Measurements from ENCODE around the gene TMEM26. TPM values are rescaled to one million over a fixed set of nuclear protein-coding genes. Genes with fewer than 3 reads are reported as not detected.

TMEM26 gene
- total and polyA plus RNA-seq, 2 of the 8 experiments (the other 6 are each of a cell fraction or from before 2014, with no cell fraction given), result 1.6 to 2.8 TPM

DNA sequence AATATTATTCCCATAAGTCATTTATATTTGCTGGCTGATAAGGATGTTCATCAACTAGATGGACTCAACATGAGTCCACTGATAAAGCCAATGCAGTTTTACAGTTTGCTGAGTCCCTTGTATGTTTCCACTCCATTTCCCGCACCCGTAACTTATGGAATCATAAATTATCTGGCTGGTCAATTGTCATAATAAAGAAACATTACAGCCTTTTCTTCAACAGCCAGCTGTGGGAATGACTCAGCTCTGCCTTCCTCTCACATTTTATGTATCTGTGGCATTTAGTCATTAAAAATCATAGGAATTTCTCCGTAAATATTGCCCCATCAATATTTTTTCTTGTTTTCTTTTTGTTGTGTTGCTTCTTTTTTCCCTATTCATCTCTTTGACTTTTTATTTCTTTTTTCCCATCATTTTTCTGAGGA is 22.3 kb upstream of the TMEM26 start:
- no peaks in the 10 kb centered on the region for H3K4me1 ChIP-seq (replicated peaks in 1 of 4; ENCODE audit: control insufficient read depth in 3 of 4, insufficient read depth in 4 of 4, low read length in 3 of 4)
- no peaks in the 10 kb centered on the region for H3K79me1 ChIP-seq (ENCODE audit: low read depth, low read length)
- no peak overlapping the region for H3K4ac ChIP-seq (replicated peaks; ENCODE audit: insufficient read length, low read depth, low read length)
- no peaks in the 10 kb centered on the region; a peak in 1 of 8 replicates for H3K36me3 ChIP-seq (ENCODE audit: control insufficient read depth in 2 of 4, insufficient read depth in 4 of 4, low read length in 3 of 4)
- no peak overlapping the region for H2BK120ac ChIP-seq (replicated peaks; ENCODE audit: low read depth, low read length)
- no peak overlapping the region for H3K23ac ChIP-seq (ENCODE audit: insufficient read length)
- H3K27me3 ChIP-seq (replicated peaks in 1 of 4; ENCODE audit: control insufficient read depth in 3 of 4, extremely low read depth in 1 of 4, insufficient read depth in 3 of 4, low read length in 3 of 4), result no peaks in the 10 kb centered on the region
- H3K56ac ChIP-seq (replicated peaks; ENCODE audit: insufficient read length, low read depth, low read length), result no peak overlapping the region
- TF ChIP-seq SAP30 (IDR thresholded peaks at IDR 0.05; ENCODE audit: insufficient read depth, insufficient replicate concordance, low read length) (no peak), RBBP5 (IDR thresholded peaks at IDR 0.05; ENCODE audit: borderline replicate concordance, low read depth, low read length) (no peak), SIN3A (conservative IDR thresholded peaks at IDR 0.05 in 1 of 2, IDR thresholded peaks at IDR 0.05 in 1 of 2; ENCODE audit: low read depth in 1 of 2, low read length in 2 of 2) (no peak), KDM5A (IDR thresholded peaks at IDR 0.05; ENCODE audit: low read length) (no peak), TAF1 (IDR thresholded peaks at IDR 0.05; ENCODE audit: low read depth, low read length) (no peak), POLR2A (IDR thresholded peaks at IDR 0.05; ENCODE audit: control extremely low read depth in 1 of 2, low read depth in 2 of 2, low read length in 2 of 2) (no peak), SP1 (IDR thresholded peaks at IDR 0.05; ENCODE audit: low read depth, low read length) (no peak), HDAC2 (IDR thresholded peaks at IDR 0.05; ENCODE audit: borderline replicate concordance in 1 of 2, low read depth in 2 of 2, low read length in 2 of 2) (no peak), TCF12 (IDR thresholded peaks at IDR 0.05; ENCODE audit: low read depth, low read length) (no peak), EP300 (IDR thresholded peaks at IDR 0.05; ENCODE audit: borderline replicate concordance in 1 of 2, low read depth in 2 of 2, low read length in 2 of 2) (no peak), CBX5 (IDR thresholded peaks at IDR 0.05; ENCODE audit: low read depth, low read length) (no peak), NRF1 (IDR thresholded peaks at IDR 0.05; ENCODE audit: low read depth, low read length) (no peak), BRCA1 (IDR thresholded peaks at IDR 0.05; ENCODE audit: low read depth, low read length) (no peak)
- no peak overlapping the region for H4K8ac ChIP-seq (ENCODE audit: extremely low read depth, insufficient read depth, low read length)
- DNase-seq (ENCODE audit: low read depth in 1 of 2, low spot score in 2 of 2), result no peak
- H3K79me2 ChIP-seq (ENCODE audit: control insufficient read depth in 1 of 2, insufficient read depth in 2 of 2, low read length in 2 of 2), result no peaks in the 10 kb centered on the region
- no peak overlapping the region for H2AFZ ChIP-seq (ENCODE audit: low read length)
- POLR2A ChIA-PET (ENCODE audit: partially characterized antibody), result no interaction called here
- no peak overlapping the region for H2BK12ac ChIP-seq (ENCODE audit: low read depth, low read length)
- H3K23me2 ChIP-seq (ENCODE audit: low read depth, low read length), result no peaks in the 10 kb centered on the region
- no peak overlapping the region for H2BK5ac ChIP-seq (ENCODE audit: low read depth, low read length)
- no peak overlapping the region for H3K4me2 ChIP-seq (ENCODE audit: insufficient read depth in 1 of 2, low read depth in 2 of 2, low read length in 2 of 2)
- no peak overlapping the region for H3K4me3 ChIP-seq (ENCODE audit: extremely low read depth in 1 of 4, insufficient read depth in 2 of 4, low read depth in 3 of 4, low read length in 4 of 4)
- no peak overlapping the region for H3K14ac ChIP-seq (ENCODE audit: insufficient read length)
- CTCF ChIA-PET (ENCODE audit: partially characterized antibody), result interaction anchor here (1.1 kb wide), 1 partner anchor 204 kb away, joined by 3 read pairs; no protein-coding TSS in a partner anchor
- no peak overlapping the region for H2BK15ac ChIP-seq (ENCODE audit: low read length)
- no peak overlapping the region for H4K91ac ChIP-seq (replicated peaks; ENCODE audit: insufficient read length, low read length)
- 97% methylated on average over 3 of the region's 3 CpGs; no CpG with 5 or more reads in 1 of the 2 experiments for WGBS, 2 experiments (ENCODE audit: extremely low coverage in 1 of 2, insufficient coverage in 1 of 2, insufficient read length in 1 of 2, insufficient replicate concordance in 2 of 2, low coverage in 1 of 2, low lambda C conversion rate in 2 of 2, missing lambda C conversion rate in 1 of 2)
- no peak for FAIRE-seq
- H2BK20ac ChIP-seq (ENCODE audit: low read length), result no peak overlapping the region
- H4K20me1 ChIP-seq (replicated peaks in 1 of 2; ENCODE audit: control insufficient read depth in 1 of 2, insufficient read depth in 2 of 2, low read length in 2 of 2), result no peaks in the 10 kb centered on the region
- H3K18ac ChIP-seq (ENCODE audit: extremely low read depth, low read length), result no peak overlapping the region
- no peak overlapping the region for H4K5ac ChIP-seq (ENCODE audit: insufficient read length, low read depth, low read length)
- no peak overlapping the region for H2AK5ac ChIP-seq (ENCODE audit: low read depth, low read length)
- H3K9me3 ChIP-seq (ENCODE audit: insufficient read depth in 2 of 2, low read depth in 1 of 2, low read length in 1 of 2), result no peaks in the 10 kb centered on the region
- H3K9ac ChIP-seq (replicated peaks in 1 of 4; ENCODE audit: extremely low read depth in 1 of 4, low read depth in 3 of 4, low read length in 3 of 4), result no peak overlapping the region
- H3K27ac ChIP-seq (ENCODE audit: low read depth, low read length), result no peak overlapping the region
